COLO829 (cell line): ENCODE results near the gene VPS37C.
"Not testable (repeated sequence)": the region's sequence is repeated elsewhere in the genome, so short reads cannot be mapped to it uniquely, and the experiment has no call there.

Experiments used
- DNase-seq: peaks from one replicate; pipeline ENCODE4 v3.0.0; 2012; ENCODE audit warnings: low spot score

VPS37C gene

GRCh38 chr11:61174949-61175348 is 13.7 kb upstream of the VPS37C start:
- no peak for DNase-seq

- no peak for DNase-seq
Observed at GRCh38 chr11:61174273-61174672, 13.0 kb upstream of the VPS37C start.

GRCh38 chr11:61173456-61173855 is 12.2 kb upstream of the VPS37C start:
- no peak for DNase-seq

- no peak for DNase-seq
Observed at GRCh38 chr11:61172888-61173287, 11.7 kb upstream of the VPS37C start.

- no peak for DNase-seq
Observed at GRCh38 chr11:61172356-61172755, 11.1 kb upstream of the VPS37C start.

- DNase-seq: no peak
Observed at GRCh38 chr11:61171907-61172306, 10.7 kb upstream of the VPS37C start.

GRCh38 chr11:61170566-61170965 is 9.3 kb upstream of the VPS37C start:
- no peak for DNase-seq

- no peak for DNase-seq
Observed at GRCh38 chr11:61168800-61169199, 7.6 kb upstream of the VPS37C start.

GRCh38 chr11:61168042-61168688 is 6.9 kb upstream of the VPS37C start:
- no peak for DNase-seq

GRCh38 chr11:61166331-61166730 is 5.1 kb upstream of the VPS37C start:
- not testable (repeated sequence) for DNase-seq

- not testable (repeated sequence) for DNase-seq
Observed at GRCh38 chr11:61165785-61166184, 4.6 kb upstream of the VPS37C start.

- DNase-seq: no peak
Observed at GRCh38 chr11:61164606-61165424, 3.6 kb upstream of the VPS37C start.

GRCh38 chr11:61163714-61164605 is 2.7 kb upstream of the VPS37C start:
- no peak for DNase-seq

GRCh38 chr11:61163021-61163420 is 1.8 kb upstream of the VPS37C start:
- DNase-seq: no peak

GRCh38 chr11:61162092-61162941 is 1.1 kb upstream of the VPS37C start:
- DNase-seq: no peak

GRCh38 chr11:61160487-61161189 is 588 bp downstream of the VPS37C start:
- DNase-seq: no peak

- DNase-seq: no peak
Observed at GRCh38 chr11:61158691-61159381, 2.4 kb downstream of the VPS37C start.

GRCh38 chr11:61157743-61158142 is 3.5 kb downstream of the VPS37C start:
- DNase-seq: no peak

- DNase-seq: no peak
Observed at GRCh38 chr11:61155741-61156140, 5.5 kb downstream of the VPS37C start.

GRCh38 chr11:61155312-61155711 is 5.9 kb downstream of the VPS37C start:
- no peak for DNase-seq
